Skeletal muscle cell (primary cell): ENCODE results near the gene PIWIL4.

ENCODE experiments used
- DNase-seq: peaks from one replicate; pipeline ENCODE4 v3.0.0-alpha.2; 2010; ENCODE audit warnings: low read depth
- H3K4me3 ChIP-seq: 2 replicates; pipeline ENCODE4 v1.5.1; 2011; ENCODE audit warnings: low read depth, mild to moderate bottlenecking, control low read depth, low read length, moderate library complexity

The PIWIL4 gene

GRCh38 chr11:94577841-94578240, 10.7 kb downstream of the PIWIL4 start:
- H3K4me3 ChIP-seq, result no peak overlapping the region
- no peak for DNase-seq

GRCh38 chr11:94581926-94582325, 14.8 kb downstream of the PIWIL4 start:
- no peak for DNase-seq
- H3K4me3 ChIP-seq, result no peak overlapping the region

- DNase-seq, result no peak
- H3K4me3 ChIP-seq, result no peak overlapping the region
Measured at GRCh38 chr11:94583213-94583865, 16.2 kb downstream of the PIWIL4 start.

- H3K4me3 ChIP-seq, result no peak overlapping the region
- no peak for DNase-seq
Measured at GRCh38 chr11:94583866-94584500, 16.8 kb downstream of the PIWIL4 start.

DNA sequence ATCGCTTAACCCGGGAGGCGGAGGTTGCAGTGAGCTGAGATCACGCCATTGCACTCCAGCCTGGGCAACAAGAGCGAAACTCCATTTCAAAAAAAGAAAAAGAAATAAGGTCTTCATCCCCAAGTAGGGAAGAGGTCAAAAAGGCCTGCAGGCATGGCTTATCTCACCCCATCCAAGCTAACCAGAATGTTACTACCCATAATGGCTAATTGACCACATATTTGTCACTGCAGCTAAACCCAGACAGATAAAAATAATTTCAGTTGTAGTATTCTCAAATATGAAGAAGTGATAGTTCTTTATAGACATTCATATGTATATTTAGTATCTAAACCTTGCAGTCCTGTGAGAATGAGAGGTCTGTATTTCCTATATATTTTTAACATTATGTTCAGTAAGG, 17.8 kb downstream of the PIWIL4 start:
- no peak overlapping the region for H3K4me3 ChIP-seq
- DNase-seq, result no peak

- no peak overlapping the region for H3K4me3 ChIP-seq
Measured at GRCh38 chr11:94585399-94585798, 18.2 kb downstream of the PIWIL4 start.

DNA sequence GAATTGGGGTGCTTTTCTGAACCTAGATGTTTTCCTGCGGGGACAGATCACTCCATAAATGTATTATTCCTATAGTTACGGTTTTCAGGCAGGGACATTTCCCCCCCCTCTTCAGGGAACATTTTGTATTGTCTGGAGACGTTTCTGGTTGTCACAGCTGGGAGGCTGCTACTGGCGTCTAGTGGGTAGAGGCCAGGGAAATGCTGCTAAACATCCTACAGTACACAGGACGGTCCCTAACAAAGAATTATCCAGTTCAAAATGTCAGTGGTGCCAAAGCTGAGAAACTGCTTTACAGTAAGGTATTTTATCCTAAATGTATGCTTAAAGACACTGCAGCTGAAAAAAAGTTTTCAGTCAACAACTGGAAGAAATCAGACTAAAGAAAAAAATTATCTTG, 19.4 kb downstream of the PIWIL4 start:
- no peak for DNase-seq
- no peak overlapping the region for H3K4me3 ChIP-seq

More at GRCh38 chr11:94585399-94585798, 18.2 kb downstream of the PIWIL4 start:
- no peak for DNase-seq

DNA sequence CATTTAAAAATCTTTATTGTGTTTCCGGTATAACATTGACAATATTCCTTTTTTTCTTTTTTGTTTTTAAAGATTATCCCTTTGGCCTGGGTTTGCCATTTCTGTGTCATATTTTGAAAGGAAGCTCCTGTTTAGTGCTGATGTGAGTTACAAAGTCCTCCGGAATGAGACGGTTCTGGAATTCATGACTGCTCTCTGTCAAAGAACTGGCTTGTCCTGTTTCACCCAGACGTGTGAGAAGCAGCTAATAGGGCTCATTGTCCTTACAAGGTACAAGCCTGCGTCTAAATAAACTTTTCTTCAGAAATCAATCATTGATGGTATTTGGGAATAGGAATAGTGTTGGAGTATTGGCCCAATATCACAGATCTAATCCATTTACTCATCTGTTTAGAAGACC, 19.8 kb downstream of the PIWIL4 start:
- H3K4me3 ChIP-seq, result no peak overlapping the region
- no peak for DNase-seq

DNA sequence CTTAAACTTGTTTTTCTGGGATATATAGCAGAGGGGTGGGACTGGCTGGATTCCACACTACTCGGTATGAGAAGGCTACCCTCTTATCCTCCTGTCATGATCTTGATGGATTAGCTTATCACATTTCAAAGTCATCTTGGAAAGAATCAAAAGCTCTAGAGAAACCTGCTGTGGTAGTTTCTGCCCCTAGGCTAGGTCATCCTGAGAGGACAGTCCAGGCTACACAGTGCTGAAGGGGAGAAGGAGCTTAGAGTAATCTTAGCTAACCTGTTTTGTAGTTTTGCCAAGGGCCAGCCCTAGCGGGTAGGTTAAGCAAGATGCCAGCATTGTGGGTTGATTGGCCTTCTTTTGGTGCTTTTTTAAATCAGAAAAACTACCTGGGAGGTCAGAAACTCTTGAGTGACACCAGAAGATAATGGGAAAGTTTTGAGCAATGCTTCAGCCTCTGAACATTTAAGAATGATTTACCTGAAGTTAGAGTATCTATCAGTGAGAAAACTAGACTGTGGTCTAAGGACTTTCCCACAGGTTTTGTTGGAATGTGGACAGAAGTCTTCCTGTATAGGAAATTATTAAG, 21.3 kb downstream of the PIWIL4 start:
- no peak overlapping the region for H3K4me3 ChIP-seq
- DNase-seq, result no peak

DNA sequence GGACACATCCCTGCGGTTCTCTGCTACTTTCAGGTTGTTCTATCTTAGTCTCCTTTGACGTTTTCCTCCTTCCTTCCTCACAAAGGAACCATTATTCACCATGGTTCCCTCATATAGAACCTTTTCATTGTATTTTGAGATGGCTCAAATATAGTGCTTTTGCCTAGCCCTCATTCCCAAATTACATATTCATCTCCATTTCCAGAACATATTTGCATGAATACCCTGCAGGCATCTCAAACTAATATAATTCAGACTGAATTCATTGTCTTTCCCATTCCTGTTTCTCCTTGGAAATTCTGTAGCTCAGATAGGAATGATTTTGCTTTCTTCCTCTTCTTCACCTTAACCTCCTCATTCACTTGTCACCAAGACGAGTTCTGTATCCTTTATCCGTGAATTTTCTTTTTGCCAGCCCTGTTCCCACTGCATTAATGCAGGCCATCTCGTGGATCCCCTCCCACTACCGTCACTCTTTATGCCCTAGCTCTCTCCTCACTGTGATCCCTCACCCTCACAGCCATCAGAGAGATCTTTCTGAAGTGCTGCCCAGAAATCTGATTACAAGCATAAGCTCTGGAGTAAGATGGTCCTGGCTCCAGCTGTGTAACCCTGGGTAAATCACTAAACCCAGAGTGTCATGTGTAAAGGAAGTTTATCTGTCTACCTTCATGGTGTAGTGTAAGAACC, 23.3 kb downstream of the PIWIL4 start:
- no peak overlapping the region for H3K4me3 ChIP-seq
- no peak for DNase-seq

DNA sequence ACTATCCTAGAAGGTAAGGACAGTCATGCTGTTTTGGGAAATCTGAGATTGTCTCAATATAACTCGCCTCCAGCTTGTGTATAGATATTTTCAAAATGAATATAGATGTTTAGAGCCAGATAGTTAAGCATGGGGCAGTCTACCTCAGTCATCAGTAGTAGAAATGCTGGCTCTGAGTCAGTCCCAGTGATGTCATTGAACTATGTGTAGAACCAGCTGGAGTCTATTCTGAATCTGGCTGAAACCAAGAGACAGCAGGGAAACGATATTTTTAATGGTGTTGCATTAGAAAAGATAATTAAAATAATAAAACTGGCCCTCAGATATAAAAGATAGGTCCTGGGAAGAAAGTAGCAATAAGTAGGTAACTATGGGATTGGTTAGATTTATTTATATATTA, 25.9 kb downstream of the PIWIL4 start:
- no peak for DNase-seq
- no peak overlapping the region for H3K4me3 ChIP-seq

- H3K4me3 ChIP-seq, result no peak overlapping the region
- no peak for DNase-seq
Measured at GRCh38 chr11:94595076-94595475, 27.9 kb downstream of the PIWIL4 start.

GRCh38 chr11:94597896-94598295, 30.7 kb downstream of the PIWIL4 start:
- DNase-seq, result no peak
- no peak overlapping the region for H3K4me3 ChIP-seq

- DNase-seq, result no peak
- no peak overlapping the region for H3K4me3 ChIP-seq
Measured at GRCh38 chr11:94599510-94599909, 32.3 kb downstream of the PIWIL4 start.

DNA sequence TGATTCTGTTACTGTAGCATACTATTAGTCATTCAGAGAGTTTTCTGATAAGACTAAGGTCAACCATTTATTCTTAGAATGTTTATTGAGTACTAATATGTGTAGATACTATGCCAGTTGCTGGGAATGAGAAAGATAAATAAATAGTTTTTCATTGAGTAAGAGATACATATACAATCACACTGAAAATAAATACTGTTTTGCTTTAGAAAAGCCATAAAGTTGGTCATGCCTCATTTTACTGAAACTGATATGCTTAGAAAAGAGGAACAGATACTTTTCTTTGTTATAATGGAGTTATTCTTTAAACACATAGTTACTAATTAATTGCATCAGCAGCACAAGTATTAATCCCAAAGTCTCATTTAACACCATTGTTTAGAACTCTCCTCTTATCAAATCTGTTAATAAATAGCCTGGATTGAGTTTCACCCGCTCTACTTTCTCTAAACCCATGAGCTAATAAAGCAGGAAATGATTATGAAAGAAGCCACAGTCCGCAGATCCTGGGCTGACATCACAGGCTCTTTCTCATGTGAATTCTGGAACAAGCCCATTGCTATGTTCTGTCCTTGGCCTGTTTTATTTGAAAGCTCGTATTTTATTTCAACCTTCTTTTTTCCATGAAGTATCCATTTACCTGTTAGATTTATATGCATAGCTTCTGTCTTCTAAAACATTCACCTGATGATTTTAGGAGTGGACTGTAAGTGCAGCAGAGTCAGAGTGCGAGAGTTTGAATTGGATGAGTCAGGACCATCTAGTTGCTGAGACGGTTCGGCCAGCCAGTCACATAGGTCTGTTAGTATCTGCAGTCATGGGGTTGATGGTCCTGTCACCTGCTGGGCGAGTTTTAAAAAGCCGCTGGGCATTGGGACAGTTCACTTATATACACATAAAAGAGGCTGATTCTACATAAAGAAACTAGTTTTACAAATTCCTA, 35.5 kb downstream of the PIWIL4 start:
- DNase-seq, result peak; percentile 29
- no peak overlapping the region for H3K4me3 ChIP-seq

DNA sequence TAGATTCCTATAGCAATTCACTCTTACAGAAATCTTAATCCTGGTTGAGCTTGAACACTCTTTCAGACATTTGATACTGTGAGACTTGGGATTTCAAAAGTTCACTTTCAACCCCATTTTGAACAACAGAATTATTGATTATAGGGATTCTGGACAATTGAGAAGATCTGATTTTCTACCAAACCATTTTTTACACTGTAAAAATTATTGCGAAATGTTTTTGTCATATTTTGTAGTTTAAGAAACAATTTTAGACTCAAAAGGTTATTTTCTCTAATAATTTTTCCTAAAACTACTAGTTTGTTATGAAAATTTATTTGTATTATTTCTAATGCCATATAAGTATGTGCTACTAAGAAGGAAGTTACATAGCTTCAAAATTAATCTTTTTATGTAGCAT, 36.4 kb downstream of the PIWIL4 start:
- H3K4me3 ChIP-seq, result no peak overlapping the region
- DNase-seq, result no peak

- H3K4me3 ChIP-seq, result no peak overlapping the region
- no peak for DNase-seq
Measured at GRCh38 chr11:94604482-94604881, 37.3 kb downstream of the PIWIL4 start.

GRCh38 chr11:94613120-94613519, 46.0 kb downstream of the PIWIL4 start:
- DNase-seq, result no peak
- no peak overlapping the region for H3K4me3 ChIP-seq

- DNase-seq, result peak; percentile 43
- H3K4me3 ChIP-seq, result no peak overlapping the region
Measured at GRCh38 chr11:94623120-94623735, 56.1 kb downstream of the PIWIL4 start.
